ENCODE results near the gene VPS16. TPM values are rescaled to one million over a fixed set of nuclear protein-coding genes. Genes with fewer than 3 reads are reported as not detected.

The VPS16 gene
- total RNA-seq, 1 donor from 2014 or later, result 24.9 TPM

DNA sequence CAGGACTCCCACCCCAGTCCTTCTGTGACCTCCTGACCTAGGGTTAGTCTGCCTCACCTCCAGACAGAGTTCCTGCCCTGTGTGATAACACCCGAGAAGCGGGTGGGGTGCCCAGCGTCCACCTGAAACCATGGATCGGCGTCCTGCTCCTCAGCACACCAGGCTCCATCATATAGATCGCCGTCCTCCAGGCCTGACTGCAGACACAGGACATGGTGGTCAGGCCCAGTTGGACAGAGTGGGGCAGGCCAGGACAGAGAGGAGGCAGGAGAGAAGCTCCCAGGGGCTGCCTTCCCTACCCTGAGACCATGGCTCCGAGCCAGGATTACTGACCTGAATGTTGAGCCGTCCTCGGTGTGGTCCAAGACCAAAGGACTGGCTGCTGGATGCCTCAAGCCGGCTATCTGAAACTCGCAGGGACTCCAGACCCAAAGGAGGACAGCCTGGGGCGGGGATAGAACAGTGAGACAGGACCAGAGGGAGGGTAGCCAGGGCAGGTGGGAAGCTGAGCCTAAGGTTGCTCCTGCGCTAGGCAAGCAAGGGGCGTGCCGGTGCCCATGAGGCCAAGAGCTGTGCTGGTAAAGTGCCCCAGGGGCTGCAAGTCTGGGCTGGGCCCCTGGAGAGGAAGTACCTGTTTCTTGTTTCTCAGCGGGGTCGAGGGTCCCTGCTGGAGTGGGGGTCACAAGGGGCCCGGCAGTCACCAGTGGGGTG, 42.3 kb upstream of the VPS16 start:
- Mint-ChIP-seq H3K27ac (ENCODE audit: unreplicated experiment) (no peak overlapping the region), H3K36me3 (ENCODE audit: low read depth, unreplicated experiment) (peaks cover 3% of the 10 kb centered on the region), H3K4me1 (ENCODE audit: low read depth, unreplicated experiment) (peaks cover 3% of the 10 kb centered on the region), H3K9me3 (ENCODE audit: unreplicated experiment) (peaks cover 15% of the 10 kb centered on the region), H3K27me3 (ENCODE audit: low read depth, unreplicated experiment) (peaks cover 46% of the 10 kb centered on the region), H3K4me3 (ENCODE audit: unreplicated experiment) (no peak overlapping the region)
- Histone ChIP-seq H3K27ac (ENCODE audit: low read depth, low read length) (no peak overlapping the region), H3K4me1 (ENCODE audit: insufficient read depth, low read length) (peaks cover 8% of the 10 kb centered on the region), H2AFZ (ENCODE audit: low read depth, low read length) (no peak overlapping the region), H3K4me3 (ENCODE audit: insufficient read depth, low read depth, low read length) (no peak overlapping the region), H3K36me3 (ENCODE audit: insufficient read depth, low read length) (no peaks in the 10 kb centered on the region), H3K9ac (ENCODE audit: low read length) (no peak overlapping the region), H4K20me1 (ENCODE audit: insufficient read depth, low read length) (no peaks in the 10 kb centered on the region), H3K9me3 (ENCODE audit: insufficient read depth, low read depth, low read length) (peaks cover 9% of the 10 kb centered on the region), H3K27me3 (ENCODE audit: insufficient read depth, low read length) (peaks cover 30% of the 10 kb centered on the region), H3K79me2 (ENCODE audit: insufficient read depth, low read length) (no peaks in the 10 kb centered on the region), H3K4me2 (ENCODE audit: low read length) (no peak overlapping the region)
- TF ChIP-seq, protein P1, sequence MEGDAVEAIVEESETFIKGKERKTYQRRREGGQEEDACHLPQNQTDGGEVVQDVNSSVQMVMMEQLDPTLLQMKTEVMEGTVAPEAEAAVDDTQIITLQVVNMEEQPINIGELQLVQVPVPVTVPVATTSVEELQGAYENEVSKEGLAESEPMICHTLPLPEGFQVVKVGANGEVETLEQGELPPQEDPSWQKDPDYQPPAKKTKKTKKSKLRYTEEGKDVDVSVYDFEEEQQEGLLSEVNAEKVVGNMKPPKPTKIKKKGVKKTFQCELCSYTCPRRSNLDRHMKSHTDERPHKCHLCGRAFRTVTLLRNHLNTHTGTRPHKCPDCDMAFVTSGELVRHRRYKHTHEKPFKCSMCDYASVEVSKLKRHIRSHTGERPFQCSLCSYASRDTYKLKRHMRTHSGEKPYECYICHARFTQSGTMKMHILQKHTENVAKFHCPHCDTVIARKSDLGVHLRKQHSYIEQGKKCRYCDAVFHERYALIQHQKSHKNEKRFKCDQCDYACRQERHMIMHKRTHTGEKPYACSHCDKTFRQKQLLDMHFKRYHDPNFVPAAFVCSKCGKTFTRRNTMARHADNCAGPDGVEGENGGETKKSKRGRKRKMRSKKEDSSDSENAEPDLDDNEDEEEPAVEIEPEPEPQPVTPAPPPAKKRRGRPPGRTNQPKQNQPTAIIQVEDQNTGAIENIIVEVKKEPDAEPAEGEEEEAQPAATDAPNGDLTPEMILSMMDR (IDR thresholded peaks at IDR 0.05; ENCODE audit: insufficient read depth, low read depth, low read length), result no peak
- TF ChIP-seq EZH2 (IDR thresholded peaks at IDR 0.05; ENCODE audit: insufficient read depth, low read length), result no peak
- FAIRE-seq (no peak), DNase-seq (ENCODE audit: low read depth) (no peak)

DNA sequence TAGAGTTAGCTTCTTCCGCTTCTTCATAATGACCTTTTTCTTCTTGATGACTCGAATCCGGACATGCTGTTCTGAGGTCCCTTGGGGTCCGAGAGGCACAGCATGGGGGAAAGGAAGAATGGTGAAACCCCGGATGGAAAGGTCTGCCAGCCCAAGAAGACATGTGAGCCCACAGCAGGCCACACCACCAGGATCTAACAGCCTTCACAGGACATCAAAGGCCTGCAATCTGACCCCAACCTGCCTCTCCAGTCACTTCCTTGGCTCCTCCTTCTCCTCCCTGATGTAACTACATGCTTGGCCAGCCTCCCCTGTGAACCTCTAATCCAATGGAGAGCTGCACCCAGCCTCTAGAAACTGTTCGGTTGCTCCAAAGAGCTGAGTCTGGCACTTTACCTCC, 41.7 kb upstream of the VPS16 start:
- Histone ChIP-seq H3K36me3 (ENCODE audit: insufficient read depth, low read length) (no peaks in the 10 kb centered on the region), H3K27me3 (ENCODE audit: insufficient read depth, low read length) (peaks cover 31% of the 10 kb centered on the region), H3K4me1 (ENCODE audit: insufficient read depth, low read length) (peaks cover 8% of the 10 kb centered on the region), H3K4me2 (ENCODE audit: low read length) (peak overlapping the region; percentile 94), H3K79me2 (ENCODE audit: insufficient read depth, low read length) (no peaks in the 10 kb centered on the region), H3K4me3 (ENCODE audit: insufficient read depth, low read depth, low read length) (no peak overlapping the region), H3K9ac (ENCODE audit: low read length) (no peak overlapping the region), H3K9me3 (ENCODE audit: insufficient read depth, low read depth, low read length) (peaks cover 10% of the 10 kb centered on the region), H2AFZ (ENCODE audit: low read depth, low read length) (no peak overlapping the region), H4K20me1 (ENCODE audit: insufficient read depth, low read length) (no peaks in the 10 kb centered on the region), H3K27ac (ENCODE audit: low read depth, low read length) (no peak overlapping the region)
- H3K9me3 Mint-ChIP-seq (ENCODE audit: unreplicated experiment), result peaks cover 19% of the 10 kb centered on the region
- H3K36me3 Mint-ChIP-seq (ENCODE audit: low read depth, unreplicated experiment), result peaks cover 3% of the 10 kb centered on the region
- H3K27me3 Mint-ChIP-seq (ENCODE audit: low read depth, unreplicated experiment), result peaks cover 46% of the 10 kb centered on the region
- H3K4me1 Mint-ChIP-seq (ENCODE audit: low read depth, unreplicated experiment), result peaks cover 3% of the 10 kb centered on the region
- H3K4me3 Mint-ChIP-seq (ENCODE audit: unreplicated experiment), result peak overlapping the region; percentile 71
- H3K27ac Mint-ChIP-seq (ENCODE audit: unreplicated experiment), result no peak overlapping the region
- TF ChIP-seq EZH2 (IDR thresholded peaks at IDR 0.05; ENCODE audit: insufficient read depth, low read length), result no peak
- TF ChIP-seq, protein P1 (IDR thresholded peaks at IDR 0.05; ENCODE audit: insufficient read depth, low read depth, low read length), result no peak
- DNase-seq (ENCODE audit: low read depth) (no peak), FAIRE-seq (no peak)

DNA sequence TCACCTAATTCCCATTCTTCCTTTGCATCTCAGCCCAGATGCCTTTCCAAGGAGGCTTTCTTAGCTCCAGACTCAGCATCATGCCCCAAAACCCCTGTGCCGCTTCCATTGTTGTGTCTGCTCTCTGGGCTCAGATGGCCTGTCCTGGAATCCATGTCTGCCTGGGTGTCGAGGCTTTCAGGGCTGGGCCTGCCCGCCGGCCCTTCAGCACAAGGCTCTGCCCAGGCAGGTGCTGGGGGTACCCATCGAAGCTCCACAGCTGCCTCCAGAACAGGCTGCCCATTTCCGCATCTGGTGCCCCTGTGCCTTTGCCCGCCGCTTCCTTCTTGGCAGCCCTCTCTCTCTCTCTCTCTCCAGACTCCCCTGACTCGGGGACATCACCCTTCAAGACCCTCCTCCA, 41.3 kb upstream of the VPS16 start:
- TF ChIP-seq, protein P1 (IDR thresholded peaks at IDR 0.05; ENCODE audit: insufficient read depth, low read depth, low read length), result no peak
- no peak for TF ChIP-seq EZH2 (IDR thresholded peaks at IDR 0.05; ENCODE audit: insufficient read depth, low read length)
- Histone ChIP-seq H3K27me3 (ENCODE audit: insufficient read depth, low read length) (peaks cover 36% of the 10 kb centered on the region), H3K79me2 (ENCODE audit: insufficient read depth, low read length) (no peaks in the 10 kb centered on the region), H3K27ac (ENCODE audit: low read depth, low read length) (no peak overlapping the region), H2AFZ (ENCODE audit: low read depth, low read length) (peak overlapping the region; percentile 78), H3K9me3 (ENCODE audit: insufficient read depth, low read depth, low read length) (peaks cover 11% of the 10 kb centered on the region), H3K9ac (ENCODE audit: low read length) (peak overlapping the region; percentile 46), H3K4me2 (ENCODE audit: low read length) (peak overlapping the region; percentile 94), H3K36me3 (ENCODE audit: insufficient read depth, low read length) (no peaks in the 10 kb centered on the region), H4K20me1 (ENCODE audit: insufficient read depth, low read length) (no peaks in the 10 kb centered on the region), H3K4me1 (ENCODE audit: insufficient read depth, low read length) (peaks cover 8% of the 10 kb centered on the region), H3K4me3 (ENCODE audit: insufficient read depth, low read depth, low read length) (peak overlapping the region; percentile 62)
- H3K27me3 Mint-ChIP-seq (ENCODE audit: low read depth, unreplicated experiment), result peaks cover 48% of the 10 kb centered on the region
- FAIRE-seq (no peak), DNase-seq (ENCODE audit: low read depth) (no peak)
- peaks cover 3% of the 10 kb centered on the region for H3K36me3 Mint-ChIP-seq (ENCODE audit: low read depth, unreplicated experiment)
- H3K4me1 Mint-ChIP-seq (ENCODE audit: low read depth, unreplicated experiment), result peaks cover 3% of the 10 kb centered on the region
- peaks cover 20% of the 10 kb centered on the region for H3K9me3 Mint-ChIP-seq (ENCODE audit: unreplicated experiment)
- peak overlapping the region; percentile 82 for H3K4me3 Mint-ChIP-seq (ENCODE audit: unreplicated experiment)
- H3K27ac Mint-ChIP-seq (ENCODE audit: unreplicated experiment), result no peak overlapping the region

All from astrocyte (in vitro differentiated cells and primary cell).